ENCODE data around the gene DUS4L.

Gene DUS4L

GRCh38 chr7:107622429-107622828, 58.7 kb downstream of the DUS4L start:
- no peak for DNase-seq

- DNase-seq = no peak
Measured at GRCh38 chr7:107622894-107623293, 59.1 kb downstream of the DUS4L start.

DNA sequence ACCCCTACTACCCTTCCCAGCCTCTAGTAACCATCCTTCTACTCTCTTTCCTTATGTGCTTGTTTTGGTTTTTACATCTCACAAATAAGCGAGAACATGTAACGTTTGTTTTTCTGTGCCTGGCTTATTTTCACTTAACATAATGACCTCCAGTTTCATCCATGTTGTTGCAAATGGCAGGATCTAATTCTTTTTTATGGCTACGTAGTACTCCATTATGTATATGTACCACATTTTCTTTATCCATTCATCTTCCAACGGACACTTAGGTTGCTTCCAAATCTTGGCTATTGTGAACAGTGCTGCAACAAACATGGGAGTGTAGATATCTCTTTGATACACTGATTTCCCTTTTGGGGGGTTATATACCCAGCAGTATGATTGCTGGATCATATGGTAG, 63.2 kb downstream of the DUS4L start:
- no peak for DNase-seq

Data from left hindlimb (tissue), 1 donor.